HG03558 (cell line): ENCODE data around the gene TRIM31.
"Not testable (repeated sequence)": the region's sequence is repeated elsewhere in the genome, so short reads cannot be mapped to it uniquely, and the experiment has no call there.

Source experiments
- ATAC-seq: cut with Tn5 transposase; IDR thresholded peaks from one replicate; pipeline ENCODE4 v1.9.1; 2021; ENCODE audit warnings: moderate number of reproducible peaks; ENCODE audit not compliant: unreplicated experiment; ENCODE audit errors: extremely low read depth

The TRIM31 gene

GRCh38 chr6:30121446-30122366, 8.8 kb upstream of the TRIM31 start:
- no peak for ATAC-seq

GRCh38 chr6:30118691-30119090, 5.8 kb upstream of the TRIM31 start:
- not testable (repeated sequence) for ATAC-seq

- no peak for ATAC-seq
These were observed 3.8 kb upstream of the TRIM31 start for GRCh38 chr6:30116724-30117123.

GRCh38 chr6:30113841-30114240, 951 bp upstream of the TRIM31 start:
- no peak for ATAC-seq

DNA sequence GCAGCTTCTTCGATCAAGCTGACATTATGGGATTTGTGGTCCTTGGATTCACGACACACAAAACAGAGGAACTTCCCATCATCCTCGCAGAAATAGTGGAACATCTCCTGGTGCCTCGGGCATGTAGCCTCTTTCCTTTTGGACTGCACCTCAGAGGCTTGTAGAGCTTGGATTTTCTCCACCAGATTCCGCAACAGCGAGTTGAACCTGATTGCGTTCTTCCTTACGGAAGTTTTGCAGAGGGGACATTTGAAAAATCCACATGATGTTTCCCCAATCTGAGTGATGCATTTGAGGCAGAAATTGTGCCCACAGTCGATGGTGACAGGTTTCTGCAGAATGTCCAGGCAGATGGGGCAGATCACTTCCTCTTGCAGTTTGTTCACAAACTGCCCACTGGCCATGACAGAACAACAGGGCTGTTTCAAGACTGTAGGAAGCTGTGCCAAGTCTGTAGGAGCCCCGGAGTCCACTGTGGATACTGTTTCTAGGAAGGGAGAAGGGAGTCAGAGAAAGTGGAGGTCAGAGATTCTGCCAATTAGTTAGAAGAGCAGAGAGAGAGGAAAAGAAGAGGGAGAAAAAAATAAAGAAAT, 392 bp downstream of the TRIM31 start:
- no peak for ATAC-seq

DNA sequence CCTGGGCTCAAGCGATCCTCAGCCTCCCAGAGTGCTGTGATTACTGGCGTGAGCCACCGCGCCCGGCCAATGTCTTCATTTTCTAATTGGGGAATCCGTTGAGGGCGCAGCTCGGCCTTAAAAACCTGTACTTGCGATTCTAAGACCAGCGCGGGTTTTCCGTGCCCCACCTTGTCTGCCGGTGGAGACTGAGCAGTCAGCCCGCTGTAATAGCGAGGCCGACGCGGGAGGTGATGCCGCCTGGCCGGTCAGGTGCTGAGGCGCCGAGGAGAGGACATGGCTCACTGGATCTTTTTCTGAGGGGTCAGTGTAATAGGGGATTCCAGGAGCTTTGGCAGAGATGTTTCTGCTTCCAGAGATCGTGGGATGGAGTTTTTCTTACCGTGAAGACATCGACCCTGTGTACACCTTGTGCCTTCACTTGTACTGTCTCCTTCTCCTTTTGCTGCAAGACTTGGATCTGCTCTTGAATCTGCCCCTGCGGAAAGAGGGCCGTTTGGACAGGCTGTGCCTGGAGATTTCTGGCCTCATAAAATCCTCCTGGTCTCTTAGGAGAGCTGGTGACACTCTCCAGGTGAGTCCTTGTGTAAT, 1.5 kb downstream of the TRIM31 start:
- no peak for ATAC-seq

- no peak for ATAC-seq
These were observed 8.2 kb downstream of the TRIM31 start for GRCh38 chr6:30104661-30105060.

GRCh38 chr6:30103872-30104179, 9.1 kb downstream of the TRIM31 start:
- no peak for ATAC-seq

- no peak for ATAC-seq
These were observed 9.7 kb downstream of the TRIM31 start for GRCh38 chr6:30102970-30103871.

- ATAC-seq = no peak
These were observed 10.4 kb downstream of the TRIM31 start for GRCh38 chr6:30102414-30102969.

- ATAC-seq = no peak
These were observed 11.2 kb downstream of the TRIM31 start for GRCh38 chr6:30101444-30102413.

DNA sequence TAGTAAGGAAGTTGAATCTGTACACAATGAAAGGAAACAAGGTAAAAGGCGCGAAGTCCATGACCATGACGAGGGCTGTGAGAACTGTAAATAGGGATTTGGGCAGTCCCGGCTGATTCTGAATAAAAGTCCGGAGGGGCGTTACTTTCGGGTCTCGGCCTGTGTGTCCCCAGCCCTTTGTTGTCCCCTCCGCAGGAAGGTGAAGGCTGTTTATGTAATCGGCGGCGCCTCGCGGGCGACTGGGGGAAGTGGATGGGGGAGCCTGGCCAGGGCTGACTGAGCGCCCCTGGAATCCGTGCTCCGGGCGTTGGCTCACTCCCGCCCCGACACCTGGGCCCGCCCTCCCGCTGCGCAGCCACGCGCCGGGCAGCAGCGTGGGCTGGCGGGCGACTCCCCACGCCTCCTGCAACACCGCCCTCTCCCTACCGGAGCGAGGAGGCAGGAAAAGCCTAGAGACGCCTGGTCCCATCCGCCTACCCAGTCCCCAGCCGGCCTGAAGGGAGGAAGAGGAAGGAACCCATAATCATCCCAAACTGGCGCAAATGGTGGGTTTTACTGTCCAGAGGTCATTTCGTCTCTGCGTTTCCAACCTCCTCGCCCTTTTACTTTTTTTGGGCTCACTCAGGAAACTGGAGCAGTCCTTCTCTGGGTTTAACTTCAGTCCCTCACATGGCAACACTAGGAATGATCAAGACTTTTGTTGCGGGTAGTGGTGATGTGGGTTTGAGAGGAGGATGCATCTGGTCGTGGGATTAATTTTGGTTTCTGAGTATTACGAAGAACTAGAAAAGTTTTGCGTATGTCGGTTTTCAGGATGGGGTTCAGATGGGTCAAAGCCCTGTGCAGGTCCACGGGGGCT, 12.1 kb downstream of the TRIM31 start:
- no peak for ATAC-seq

- no peak for ATAC-seq
These were observed 12.7 kb downstream of the TRIM31 start for GRCh38 chr6:30100154-30100553.

GRCh38 chr6:30097902-30098768, 14.8 kb downstream of the TRIM31 start:
- no peak for ATAC-seq

GRCh38 chr6:30096829-30097228, 16.1 kb downstream of the TRIM31 start:
- ATAC-seq = no peak

GRCh38 chr6:30093951-30094661, 18.8 kb downstream of the TRIM31 start:
- ATAC-seq = no peak
